Testis (tissue), 2 donors: ENCODE measurements around the gene CRIM1.

Experiments
- POLR2A ChIP-seq: fragments of 450-650 bp; IDR thresholded peaks from one replicate; pipeline ENCODE4 v1.6.1; 2017; ENCODE audit warnings: antibody characterized with exemption, mild to moderate bottlenecking, moderate library complexity
- TF ChIP-seq, protein P1 (sequence below), 3 experiments: fragments of 450-650 bp in 2 of 3; fragments of 200-600 bp in 1 of 3; sonication (generic) in 1 of 3; IDR thresholded peaks; one replicate each; pipeline ENCODE4 v1.5.1; 2016 to 2019; ENCODE audit warnings: antibody characterized with exemption in 3 of 3, mild to moderate bottlenecking in 2 of 3, moderate library complexity in 1 of 3

DNA sequence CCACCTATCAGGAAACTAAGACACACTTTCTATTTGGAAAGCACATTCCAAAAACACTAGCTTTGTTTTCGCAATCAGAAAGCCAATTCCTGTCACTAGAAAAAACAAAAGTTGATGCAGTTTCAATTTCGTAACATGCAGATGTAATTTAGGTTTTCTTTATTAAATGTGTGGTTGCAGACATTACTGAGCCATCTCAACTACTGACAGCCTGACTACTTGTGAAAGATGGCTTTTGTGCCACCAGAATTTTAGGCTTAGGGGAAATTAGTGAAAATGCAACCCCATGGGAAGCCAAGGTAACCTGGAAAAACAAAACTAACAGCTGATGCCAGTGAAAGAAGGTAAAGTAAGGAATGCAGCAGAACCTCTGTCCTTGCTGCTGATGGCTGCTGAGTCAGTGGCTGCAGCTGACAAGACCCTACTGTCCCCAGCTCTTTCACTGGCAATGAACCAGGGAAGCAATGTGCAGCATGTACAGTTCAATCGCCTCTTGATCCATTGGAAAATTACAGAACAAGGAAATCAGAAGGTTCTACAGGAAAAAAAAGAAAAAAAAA, 207.5 kb downstream of the CRIM1 start:
- no peak for TF ChIP-seq POLR2A
- TF ChIP-seq, protein P1, sequence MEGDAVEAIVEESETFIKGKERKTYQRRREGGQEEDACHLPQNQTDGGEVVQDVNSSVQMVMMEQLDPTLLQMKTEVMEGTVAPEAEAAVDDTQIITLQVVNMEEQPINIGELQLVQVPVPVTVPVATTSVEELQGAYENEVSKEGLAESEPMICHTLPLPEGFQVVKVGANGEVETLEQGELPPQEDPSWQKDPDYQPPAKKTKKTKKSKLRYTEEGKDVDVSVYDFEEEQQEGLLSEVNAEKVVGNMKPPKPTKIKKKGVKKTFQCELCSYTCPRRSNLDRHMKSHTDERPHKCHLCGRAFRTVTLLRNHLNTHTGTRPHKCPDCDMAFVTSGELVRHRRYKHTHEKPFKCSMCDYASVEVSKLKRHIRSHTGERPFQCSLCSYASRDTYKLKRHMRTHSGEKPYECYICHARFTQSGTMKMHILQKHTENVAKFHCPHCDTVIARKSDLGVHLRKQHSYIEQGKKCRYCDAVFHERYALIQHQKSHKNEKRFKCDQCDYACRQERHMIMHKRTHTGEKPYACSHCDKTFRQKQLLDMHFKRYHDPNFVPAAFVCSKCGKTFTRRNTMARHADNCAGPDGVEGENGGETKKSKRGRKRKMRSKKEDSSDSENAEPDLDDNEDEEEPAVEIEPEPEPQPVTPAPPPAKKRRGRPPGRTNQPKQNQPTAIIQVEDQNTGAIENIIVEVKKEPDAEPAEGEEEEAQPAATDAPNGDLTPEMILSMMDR (IDR thresholded peaks at IDR 0.05) = no peak
